Ishikawa (cell line): Measurements from ENCODE around the gene ANO6.

ENCODE experiments used
- CREB1 ChIP-seq: IDR thresholded peaks from 2 replicates; pipeline ENCODE4 v1.6.1; 2012; ENCODE audit warnings: low read depth
- ZBTB7A ChIP-seq: IDR thresholded peaks from 2 replicates; pipeline ENCODE4 v1.6.1; 2012; ENCODE audit warnings: low read depth
- TF ChIP-seq, protein P1 (sequence below): IDR thresholded peaks from 2 replicates; pipeline ENCODE4 v1.6.1; 2012

DNA sequence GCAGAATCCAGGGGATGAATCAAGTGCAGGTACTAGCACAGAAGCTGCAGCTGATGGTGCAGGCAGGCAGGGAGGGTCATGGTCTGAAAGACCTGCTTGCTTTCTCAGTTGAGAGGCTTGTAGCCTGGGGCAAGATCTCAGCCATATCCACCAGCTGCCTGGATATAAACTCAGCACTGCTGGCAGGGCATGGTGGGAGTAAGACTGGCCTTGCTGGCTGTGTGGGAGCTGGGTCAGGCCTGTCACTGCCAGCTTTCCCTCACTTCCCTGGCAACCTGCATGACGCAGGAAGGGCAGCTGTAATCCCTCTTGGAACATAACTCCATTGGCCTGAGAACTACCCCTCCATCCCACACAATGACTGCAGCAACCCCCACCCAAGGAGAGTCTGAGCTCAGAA, 230.1 kb downstream of the ANO6 start:
- TF ChIP-seq ZBTB7A (no peak), CREB1 (no peak)
- TF ChIP-seq, protein P1, sequence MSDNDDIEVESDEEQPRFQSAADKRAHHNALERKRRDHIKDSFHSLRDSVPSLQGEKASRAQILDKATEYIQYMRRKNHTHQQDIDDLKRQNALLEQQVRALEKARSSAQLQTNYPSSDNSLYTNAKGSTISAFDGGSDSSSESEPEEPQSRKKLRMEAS, result no peak
